OCI-LY3 (cell line): ENCODE data around the gene P4HA2.

Source experiments
- EZH2phosphoT487 ChIP-seq: fragments of 200-600 bp; shearing (Covaris generic); IDR thresholded peaks from 2 replicates; pipeline ENCODE4 v1.6.1; 2018; ENCODE audit warnings: antibody characterized with exemption, mixed run types, low read depth
- TF ChIP-seq, protein P1 (sequence below): fragments of 200-600, 300-600 bp; sonication (generic); IDR thresholded peaks from 2 replicates; pipeline ENCODE4 v1.5.1; 2014; ENCODE audit warnings: antibody characterized with exemption, low read length, low read depth

DNA sequence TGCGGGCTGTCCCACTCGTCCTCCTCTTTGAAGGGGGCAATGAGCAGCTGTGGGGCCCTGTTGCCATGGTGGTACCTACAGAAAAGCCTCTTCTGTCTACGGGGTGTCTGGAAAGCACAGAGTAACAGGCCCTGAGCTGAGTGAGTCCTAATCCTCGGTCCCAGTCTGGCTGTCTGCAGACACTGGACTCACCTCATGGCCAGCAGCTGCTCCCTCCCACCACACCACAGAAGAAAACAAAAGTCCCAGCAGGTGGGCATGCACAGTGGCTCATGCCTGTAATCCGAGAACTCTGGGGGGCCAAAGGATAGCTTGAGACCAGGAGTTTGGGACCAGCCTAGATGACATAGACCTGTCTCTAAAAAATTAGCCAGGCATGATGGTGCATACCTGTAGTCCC lies 19.9 kb downstream of the P4HA2 start:
- TF ChIP-seq, protein P1, sequence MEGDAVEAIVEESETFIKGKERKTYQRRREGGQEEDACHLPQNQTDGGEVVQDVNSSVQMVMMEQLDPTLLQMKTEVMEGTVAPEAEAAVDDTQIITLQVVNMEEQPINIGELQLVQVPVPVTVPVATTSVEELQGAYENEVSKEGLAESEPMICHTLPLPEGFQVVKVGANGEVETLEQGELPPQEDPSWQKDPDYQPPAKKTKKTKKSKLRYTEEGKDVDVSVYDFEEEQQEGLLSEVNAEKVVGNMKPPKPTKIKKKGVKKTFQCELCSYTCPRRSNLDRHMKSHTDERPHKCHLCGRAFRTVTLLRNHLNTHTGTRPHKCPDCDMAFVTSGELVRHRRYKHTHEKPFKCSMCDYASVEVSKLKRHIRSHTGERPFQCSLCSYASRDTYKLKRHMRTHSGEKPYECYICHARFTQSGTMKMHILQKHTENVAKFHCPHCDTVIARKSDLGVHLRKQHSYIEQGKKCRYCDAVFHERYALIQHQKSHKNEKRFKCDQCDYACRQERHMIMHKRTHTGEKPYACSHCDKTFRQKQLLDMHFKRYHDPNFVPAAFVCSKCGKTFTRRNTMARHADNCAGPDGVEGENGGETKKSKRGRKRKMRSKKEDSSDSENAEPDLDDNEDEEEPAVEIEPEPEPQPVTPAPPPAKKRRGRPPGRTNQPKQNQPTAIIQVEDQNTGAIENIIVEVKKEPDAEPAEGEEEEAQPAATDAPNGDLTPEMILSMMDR = no peak
- no peak for TF ChIP-seq EZH2phosphoT487
